NCI-H2196 (cell line): Measurements from ENCODE around the gene VSIG4.

Experiments used
- DNase-seq: peaks from one replicate; lab custom pipeline; 2025; ENCODE audit not compliant: unreplicated experiment; lab: John Stamatoyannopoulos, UW

The VSIG4 gene

DNA sequence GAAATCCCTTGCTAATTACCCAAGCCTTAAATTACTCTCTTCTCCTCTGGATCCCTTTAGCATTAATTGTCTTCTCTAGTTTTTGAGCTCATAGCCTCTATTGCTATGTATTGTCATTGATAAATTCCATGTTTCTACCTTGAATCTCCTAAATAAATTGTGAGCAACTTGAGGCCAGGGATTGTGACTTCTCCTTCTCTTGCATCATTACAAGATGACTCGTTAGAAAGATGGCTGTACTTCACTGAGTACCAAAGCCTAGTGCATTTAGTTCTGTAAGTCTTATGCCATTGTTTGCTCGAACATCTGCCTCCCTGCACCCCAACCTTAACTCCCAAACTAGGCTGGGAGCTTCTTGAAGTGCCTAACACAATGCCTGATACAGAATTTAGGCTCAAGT is 15.3 kb downstream of the VSIG4 start:
- DNase-seq = no peak

DNA sequence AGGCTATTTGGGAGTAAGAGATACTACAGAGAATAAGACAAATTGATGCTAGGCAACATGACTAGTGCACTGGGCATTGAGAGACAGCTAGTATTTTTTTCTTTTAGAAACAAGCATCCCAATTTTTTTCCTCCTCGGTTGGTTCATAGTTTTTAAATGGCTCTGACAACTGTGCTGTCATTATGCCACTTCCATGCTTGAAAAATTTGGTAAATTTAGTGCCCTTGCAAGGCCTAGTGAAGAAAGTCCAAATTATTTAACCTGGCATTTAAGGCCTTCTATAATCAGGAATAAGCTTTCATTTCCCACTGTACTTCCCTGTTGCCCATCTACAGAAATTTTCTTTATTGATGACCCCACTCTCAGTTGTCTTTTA is 15.8 kb downstream of the VSIG4 start:
- DNase-seq = no peak

DNA sequence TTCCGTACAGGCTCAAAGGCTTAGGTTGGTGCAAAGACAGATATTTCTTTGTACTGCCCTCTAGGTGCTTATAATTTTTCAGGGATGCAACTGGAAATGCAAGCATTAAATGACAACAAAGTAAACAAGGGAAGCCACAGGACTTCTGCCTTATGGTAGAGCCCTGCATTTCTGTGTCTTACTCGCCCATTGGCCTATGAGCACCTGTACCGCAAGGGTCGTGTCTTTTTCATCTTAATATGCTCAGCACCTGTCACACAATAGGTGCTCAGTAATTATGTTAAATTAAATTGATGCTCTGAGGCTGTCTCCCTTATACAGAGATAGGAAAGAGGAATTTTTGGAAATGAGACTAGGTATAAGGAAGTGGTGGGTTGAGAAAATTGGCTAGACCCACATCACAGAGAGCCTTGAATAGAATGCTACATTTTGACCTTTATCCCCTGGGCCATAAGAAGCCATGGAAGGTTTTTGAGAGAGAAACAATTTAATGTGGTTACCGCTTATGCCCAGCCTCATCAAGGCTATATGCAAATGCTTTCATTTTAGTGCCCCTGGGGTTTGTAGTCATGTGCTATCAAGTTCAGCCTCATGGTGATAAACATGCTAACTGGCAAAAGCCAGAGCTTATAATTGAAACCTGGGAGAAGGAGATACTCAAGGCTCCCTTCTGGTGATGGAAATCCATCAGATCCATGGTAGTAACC is 16.3 kb downstream of the VSIG4 start:
- no peak for DNase-seq

DNA sequence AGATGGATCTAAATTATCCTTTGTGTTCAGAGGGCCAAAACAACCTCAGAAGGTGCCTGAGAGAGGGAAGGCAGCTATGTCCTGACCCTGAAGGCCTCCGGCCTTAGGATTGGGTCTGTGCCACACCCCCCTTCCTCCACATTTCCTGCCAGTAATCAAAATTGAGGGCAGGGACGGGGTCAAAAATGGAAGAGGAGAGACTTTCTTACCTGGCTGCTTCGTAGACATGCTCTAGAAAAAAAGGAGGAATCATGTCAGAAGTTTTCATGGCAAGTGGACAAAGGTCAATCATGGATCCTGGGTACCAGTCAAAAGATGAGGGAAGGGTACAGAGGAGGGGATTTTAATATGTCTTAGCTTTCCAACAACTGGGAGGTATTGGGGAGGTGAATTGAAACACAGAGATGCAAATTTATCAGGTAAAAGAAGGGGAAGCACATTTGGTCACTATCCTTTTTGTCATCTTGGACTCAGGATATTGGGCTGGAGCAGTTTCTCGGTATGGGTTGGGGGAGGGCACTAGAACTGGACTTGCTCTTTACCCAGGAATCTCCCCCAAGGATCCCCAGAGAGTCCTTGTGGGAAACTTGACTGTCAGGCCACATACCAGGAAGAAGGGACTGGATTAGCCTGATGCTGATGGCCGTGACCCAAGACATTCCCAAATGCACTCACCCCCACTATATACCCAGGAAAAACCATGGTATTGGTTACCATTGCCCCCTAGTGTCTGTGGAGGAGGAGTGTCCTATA is 17.1 kb downstream of the VSIG4 start:
- no peak for DNase-seq

DNA sequence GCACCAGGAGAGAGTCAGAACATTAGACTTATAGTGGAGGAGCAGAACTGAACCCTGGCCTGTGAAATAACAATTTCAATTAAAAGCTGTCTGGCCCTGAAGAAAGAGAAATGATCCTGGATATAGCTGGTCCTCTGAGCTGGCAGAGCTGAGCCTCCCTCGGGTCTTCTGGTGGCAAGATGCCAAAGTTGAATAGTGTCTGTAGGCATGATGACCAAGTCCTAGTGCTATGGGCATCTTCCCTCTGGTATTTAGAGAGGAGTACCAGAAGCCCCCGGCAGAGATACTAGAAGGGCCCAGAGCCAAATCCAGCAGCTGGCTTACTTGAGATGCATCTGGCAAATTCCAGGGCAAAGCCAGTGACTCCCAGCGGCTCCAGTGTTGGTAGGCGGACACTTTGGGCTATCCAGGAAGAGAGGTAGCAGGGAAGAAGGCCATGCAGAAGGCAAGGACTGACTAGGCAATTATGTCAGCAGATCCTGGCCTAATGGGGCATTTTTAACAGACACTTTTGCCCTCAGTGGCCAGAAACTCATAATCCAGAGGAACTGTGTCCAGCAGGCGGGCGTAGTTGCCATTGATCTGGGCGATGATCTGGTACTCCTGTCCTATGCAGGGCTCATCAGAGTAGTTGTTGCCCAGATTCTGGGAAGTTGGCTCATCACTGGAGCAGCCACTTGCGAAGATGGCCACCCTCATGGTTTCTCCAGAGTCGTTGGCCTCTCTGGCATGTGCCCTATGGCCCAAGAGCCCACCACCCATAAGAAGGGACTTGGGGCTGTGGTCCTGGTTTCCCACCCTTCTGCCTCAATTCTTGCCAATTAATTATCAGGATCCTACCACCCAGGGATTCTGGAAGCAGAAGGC is 17.9 kb downstream of the VSIG4 start:
- no peak for DNase-seq

DNA sequence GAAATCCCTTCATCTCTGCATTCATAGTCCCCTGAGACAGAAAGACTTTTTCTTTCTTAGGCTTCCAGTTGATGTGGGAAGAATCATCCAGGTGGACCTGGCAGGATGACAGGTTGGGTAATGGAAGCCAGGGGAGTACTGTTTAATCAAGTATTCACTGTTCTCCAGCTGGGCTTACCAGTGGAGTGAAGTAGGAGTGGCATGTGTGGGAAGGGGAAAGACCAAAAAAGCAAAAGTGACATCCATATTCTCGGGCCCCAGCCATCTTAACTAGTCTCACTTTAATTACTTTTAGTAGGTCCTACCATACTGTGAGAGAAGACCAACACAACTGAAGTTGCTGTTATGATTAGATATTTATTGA is 18.5 kb downstream of the VSIG4 start:
- DNase-seq = no peak

DNA sequence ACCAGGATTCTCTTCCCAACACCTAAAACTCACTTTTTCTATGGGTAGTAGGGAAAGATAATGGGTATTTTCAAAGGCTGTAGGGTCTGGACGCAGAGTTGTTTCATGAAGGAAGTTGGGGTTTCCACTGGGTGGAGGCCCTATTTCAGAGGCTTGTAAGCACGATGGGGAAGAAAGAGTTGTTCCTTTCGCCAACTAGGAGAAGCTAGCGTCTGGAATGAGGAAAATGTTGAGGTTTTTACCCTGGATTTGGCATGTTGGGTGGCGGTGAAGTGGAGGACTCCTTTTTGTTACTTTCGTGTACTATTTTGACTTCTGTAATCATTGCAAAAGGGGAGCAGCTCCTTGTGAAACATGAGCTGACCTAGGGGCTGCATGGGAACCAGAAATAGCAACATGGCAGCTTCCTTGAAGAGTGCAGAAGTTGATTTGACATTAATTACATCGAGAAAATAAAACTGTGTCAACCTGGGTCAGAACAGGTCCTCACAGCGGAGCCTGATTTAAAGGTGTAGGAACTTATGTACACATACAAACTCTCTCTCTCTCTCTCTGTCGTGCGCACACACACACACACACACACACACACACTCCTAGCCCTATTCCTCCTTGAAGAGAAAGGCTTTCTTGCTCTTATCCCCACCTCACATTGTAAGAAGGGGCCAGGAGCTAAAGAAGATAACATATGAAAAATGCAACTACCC is 19.1 kb downstream of the VSIG4 start:
- no peak for DNase-seq

DNA sequence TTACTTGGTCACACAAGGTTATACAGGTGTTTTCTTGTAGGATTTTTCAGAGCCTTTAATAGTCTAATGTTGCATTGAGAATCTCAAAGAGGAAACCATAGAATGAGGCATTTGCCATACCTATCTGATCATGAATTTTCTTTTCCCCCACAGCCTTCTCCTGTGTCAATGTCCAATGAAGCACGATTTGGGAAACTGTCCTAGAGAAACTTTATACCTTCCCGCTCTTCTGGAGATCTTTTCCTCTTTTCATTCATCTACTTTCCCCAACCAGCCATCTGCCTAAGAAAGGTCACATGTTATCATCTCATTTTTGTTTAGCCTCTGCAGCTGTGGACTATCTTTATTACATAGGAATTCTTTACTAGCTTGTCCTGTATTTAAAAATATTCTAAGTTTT is 19.9 kb downstream of the VSIG4 start:
- no peak for DNase-seq

DNA sequence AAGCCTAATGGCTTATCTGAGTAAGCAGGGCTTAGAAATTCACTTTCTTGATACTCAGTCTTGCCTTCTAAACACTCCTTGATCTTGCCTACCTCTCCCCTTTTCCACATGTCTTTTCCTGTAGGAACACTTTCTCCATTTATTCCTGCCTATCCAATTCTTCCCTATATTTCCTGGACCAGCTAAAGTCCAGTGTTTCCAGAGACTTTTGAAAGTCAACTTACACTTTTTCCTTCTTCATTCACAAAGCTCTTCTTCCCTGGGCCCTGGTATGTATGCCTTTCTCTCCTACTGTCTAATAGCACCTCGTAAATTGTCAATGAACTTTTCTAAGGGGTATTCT is 20.6 kb downstream of the VSIG4 start:
- no peak for DNase-seq

DNA sequence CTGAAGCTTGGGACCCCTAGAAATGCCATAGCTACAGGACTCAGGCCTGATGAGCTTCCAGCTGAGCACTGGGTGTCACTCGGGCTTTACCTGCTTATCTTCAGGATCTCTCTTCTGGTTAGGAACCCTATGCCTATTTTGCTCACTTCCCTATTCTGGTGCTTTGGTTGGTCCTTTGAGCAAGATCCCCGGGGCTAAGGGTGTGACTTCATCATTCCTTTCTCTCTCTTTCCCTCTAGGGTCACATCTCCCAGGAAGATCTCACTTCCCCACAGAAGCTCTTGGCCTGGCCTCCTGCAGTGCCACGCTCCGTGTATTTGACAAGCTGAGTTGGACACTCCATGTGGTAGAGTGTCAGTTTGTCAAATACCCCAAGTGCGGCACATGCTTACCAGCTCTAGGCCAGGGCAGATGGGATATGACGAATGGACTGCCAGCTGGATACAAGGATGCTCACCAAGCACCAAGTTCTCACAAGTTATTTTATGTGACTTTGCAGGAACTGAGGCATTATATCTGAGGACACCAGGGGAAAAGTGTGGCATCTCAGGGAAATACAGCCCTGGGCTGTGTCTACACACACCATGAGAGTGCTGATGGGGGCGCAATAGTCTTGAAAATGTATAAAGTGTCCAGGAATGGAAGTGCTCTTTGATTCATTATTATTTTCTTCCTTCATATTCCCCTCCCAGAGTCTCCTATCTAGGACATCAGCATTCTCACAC is 21.1 kb downstream of the VSIG4 start:
- no peak for DNase-seq

DNA sequence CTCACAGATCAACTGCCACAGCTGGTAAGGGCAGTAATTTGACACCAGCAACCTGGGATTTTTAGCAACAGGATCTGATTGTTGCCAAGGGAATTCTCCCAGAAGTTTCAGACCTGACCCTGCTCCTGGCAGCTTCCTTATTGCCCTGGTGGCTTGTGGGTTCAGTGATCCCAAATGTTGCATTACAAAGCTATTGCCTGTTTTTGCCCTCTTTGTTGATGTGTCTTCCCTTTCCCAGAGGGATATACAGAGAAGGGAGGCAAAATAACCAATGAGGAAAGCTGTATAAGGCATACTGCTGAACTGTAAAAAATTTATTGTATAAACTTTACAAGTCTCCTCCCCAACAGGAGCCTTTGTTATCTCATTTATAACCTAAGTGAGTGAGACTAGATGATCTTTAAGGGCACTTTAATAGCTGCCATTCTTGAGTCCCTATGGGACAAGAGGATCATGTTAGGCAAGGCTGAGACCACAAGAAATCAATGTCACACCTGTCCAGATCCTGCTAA is 22.2 kb downstream of the VSIG4 start:
- no peak for DNase-seq

DNA sequence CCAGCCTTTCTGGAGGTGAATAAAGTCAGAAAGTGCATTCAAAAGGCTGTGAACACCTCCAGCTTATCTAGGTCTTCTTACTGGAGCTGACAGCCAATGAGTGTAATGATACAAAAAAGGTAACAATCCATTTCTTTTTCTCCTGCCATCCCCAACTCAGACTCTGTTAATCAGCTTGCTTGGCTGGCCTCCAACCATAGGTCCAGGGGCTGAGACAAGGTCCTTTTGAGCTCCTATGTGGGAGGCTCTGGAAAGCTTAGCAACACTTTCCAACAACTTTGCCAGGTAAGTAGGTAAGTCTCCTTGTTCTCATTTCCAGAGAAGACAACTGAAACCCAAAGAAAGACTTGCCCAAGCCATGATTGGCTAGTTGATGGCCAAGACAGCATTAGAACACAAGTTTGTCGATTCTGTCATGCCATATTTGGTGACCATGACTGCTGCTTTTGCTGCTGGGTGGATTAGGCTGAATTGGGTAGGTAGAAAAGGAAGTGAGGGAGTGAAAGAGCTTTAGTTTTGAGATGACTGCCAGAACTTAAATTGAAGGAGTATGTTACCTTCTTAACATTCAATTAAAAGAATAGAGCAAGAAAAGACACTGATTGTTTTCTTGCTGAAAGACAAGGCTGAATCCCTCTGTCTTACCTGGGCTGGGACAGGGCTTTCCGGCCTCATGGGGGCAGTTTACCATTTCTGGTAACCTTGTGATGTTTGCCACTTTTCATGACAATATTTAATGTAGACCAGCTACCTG is 22.8 kb downstream of the VSIG4 start:
- no peak for DNase-seq

DNA sequence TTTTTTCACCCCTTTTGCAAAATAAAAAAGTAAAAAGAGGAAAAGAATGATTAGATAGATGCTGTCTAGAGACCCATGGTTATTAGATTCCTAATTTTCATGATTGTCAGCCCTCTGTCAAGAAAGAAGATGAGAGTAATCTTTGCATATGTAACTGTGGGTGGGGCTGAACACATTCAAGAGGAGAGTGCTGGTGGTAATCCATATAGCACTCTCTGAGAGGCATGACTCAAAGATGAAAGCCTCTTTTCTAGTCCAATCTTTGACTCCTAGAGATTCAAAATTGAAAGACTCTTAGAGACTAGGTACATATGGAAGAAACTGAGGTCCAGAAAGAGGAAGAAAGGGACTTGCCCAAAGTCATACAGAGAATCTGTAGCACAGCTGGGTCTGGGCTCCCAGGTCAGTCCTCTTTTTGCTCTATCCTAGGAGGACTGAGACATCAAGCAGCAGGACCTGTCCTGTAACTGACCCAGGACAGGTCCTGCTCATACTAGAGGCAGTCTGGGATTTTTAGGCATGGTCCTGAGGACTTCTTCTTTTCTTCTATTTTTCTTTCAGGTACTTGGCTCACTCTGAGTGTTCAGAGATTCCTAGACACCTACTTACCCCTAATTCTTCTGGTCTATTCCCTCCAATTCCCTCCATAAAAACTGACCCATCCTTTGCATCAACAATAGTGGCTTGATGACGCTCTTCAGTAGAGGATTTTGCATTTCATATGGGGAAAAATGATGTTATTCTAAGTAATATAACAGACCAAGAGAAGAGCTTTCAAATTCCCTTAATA is 23.8 kb downstream of the VSIG4 start:
- no peak for DNase-seq

DNA sequence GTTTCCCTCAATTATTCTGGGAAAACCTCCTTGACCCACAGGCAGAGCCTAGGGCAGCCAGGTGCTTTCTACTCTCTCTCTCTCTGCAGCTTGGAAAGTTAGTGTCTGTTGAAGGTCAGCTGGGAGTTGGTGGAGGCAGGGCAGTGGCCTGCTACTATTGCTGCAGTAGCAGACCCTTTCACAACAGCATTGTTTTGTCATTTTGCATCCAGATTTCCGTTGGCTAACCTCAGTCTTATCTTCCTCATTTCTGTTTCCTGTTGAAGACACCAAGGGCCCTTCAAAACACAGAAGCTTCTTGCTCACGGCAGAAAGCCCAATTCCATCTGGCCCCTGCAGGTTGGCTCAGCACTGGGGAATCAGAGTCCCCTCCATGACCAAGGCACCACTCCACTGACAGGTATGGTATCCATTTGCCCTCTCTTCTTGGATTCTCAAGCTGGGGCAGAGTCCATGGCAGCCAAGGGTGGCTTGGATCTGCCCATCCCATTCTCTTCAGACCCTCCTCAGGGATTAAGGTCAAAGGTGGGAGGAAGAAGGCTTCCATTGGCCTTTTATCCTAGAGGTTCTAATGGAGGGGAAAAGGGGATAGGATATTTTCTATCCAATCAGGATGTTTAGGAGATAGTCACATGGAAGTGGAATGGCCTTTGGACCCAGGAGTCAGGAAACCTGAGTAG is 24.6 kb downstream of the VSIG4 start:
- DNase-seq = no peak

DNA sequence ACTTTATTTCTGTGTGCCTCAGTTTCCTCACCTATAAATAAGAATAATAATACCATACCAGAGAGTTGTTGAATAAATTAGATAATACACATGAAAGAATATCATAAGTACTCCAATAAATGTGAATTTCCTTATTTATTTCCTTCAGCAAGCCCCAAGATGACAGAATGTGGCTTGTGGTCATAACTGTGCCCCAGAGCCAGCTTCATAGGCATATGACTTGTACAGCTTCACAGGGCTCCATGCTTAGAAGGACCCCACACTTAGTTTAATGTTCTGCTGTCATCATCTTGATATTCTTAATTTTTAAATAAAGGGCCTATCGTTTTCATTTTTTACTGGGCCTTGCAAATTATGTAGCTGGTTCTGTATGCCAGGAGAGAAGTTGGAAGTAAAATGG is 25.3 kb downstream of the VSIG4 start:
- DNase-seq = no peak

DNA sequence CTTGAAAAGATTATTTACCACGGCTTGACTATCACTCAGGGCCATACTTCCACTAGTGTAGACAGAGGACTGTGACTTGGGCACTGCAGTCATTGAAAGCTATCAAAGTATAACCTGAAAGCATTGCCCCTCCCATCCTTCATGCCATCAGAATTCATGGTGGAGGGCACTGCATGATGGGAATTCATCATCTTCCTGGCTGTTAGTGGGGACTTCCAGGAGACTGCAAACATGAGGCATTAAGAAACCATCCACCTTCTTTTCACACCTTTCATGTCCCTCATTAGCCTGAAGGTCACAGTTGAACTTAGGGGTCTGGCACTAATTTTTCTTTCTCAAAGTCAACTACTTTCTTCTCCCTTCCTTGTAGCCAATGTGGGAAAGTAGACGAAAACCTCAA is 25.8 kb downstream of the VSIG4 start:
- DNase-seq = no peak

DNA sequence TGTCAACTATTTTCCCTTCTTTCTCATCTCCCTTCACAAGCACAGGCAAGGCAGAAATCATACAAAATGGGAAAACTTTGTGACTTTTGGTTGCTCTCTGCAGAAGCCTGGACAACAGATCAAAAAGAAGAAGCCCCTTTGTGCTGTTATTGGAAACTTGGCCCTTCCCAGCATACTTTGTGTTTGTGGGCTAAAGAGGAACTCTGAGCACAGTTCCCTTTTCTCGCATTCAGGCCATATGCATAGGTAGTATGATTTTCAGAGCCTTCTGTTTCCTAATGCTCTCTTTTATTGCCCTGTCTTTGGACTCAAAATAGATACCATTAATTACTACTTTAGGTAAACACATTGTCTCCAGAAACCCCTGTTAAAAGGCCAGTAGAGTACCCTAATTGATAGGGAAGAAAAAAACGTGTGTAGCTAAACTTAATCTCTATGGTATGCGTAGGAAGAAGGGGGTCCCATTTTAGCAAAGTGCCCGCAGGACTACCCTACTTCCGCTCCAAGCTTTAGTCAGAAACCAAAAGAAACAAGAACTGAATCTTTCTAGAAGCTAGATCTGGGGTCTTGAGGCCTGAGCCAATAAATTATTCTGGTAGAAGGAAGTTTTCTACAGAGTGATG is 26.6 kb downstream of the VSIG4 start:
- DNase-seq = no peak

DNA sequence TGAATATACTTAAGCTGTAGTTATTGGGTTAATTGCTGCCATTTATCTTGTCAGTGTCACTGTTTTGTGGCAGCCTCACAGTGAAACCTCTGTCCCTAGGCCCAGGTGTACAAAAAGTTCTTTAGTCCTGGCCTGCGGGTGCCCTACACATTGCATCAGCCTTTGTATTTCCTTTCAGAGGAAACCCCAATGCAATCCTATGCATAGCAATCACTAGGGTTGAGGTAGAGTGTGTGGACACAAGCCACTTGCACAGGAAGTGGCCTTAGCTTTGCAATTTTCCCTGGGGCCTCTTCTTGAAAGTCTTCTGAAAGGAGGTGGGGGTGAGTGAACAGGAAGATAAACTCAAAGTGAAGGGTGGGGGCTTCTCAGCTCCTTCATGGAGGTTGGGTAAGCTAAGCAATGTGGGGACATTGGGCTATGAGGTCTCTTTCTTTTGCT is 27.8 kb downstream of the VSIG4 start:
- no peak for DNase-seq
